Stimulated activated CD8-positive, alpha-beta memory T cell treated with anti-CD3 and anti-CD28 coated beads, Interleukin-7, amount 100 ng/mL, for 24 hours (primary cell): ENCODE results near the gene LNPEP.
"Not testable (repeated sequence)": the region's sequence is repeated elsewhere in the genome, so short reads cannot be mapped to it uniquely, and the experiment has no call there.

Experiments
- DNase-seq: peaks from one replicate; pipeline ENCODE4 v3.0.0-alpha.2; 2020; ENCODE audit warnings: low read depth

Gene LNPEP

GRCh38 chr5:96930058-96930457 is 5.8 kb upstream of the LNPEP start:
- DNase-seq, result no peak

- DNase-seq, result no peak
Measured at GRCh38 chr5:96930589-96930988, 5.3 kb upstream of the LNPEP start.

- not testable (repeated sequence) for DNase-seq
Measured at GRCh38 chr5:96931037-96931436, 4.8 kb upstream of the LNPEP start.

- no peak for DNase-seq
Measured at GRCh38 chr5:96931605-96932004, 4.3 kb upstream of the LNPEP start.

- no peak for DNase-seq
Measured at GRCh38 chr5:96932026-96932425, 3.9 kb upstream of the LNPEP start.

- no peak for DNase-seq
Measured at GRCh38 chr5:96933764-96934707, 1.8 kb upstream of the LNPEP start.

- DNase-seq, result peak; percentile 80
Measured at GRCh38 chr5:96934708-96935558, 947 bp upstream of the LNPEP start.

- no peak for DNase-seq
Measured at GRCh38 chr5:96936431-96937320, 796 bp downstream of the LNPEP start.

- no peak for DNase-seq
Measured at GRCh38 chr5:96940586-96940985, 4.7 kb downstream of the LNPEP start.

GRCh38 chr5:96941140-96941539 is 5.3 kb downstream of the LNPEP start:
- no peak for DNase-seq

- no peak for DNase-seq
Measured at GRCh38 chr5:96942078-96942477, 6.2 kb downstream of the LNPEP start.

GRCh38 chr5:96942911-96943310 is 7.0 kb downstream of the LNPEP start:
- no peak for DNase-seq

- DNase-seq, result no peak
Measured at GRCh38 chr5:96943799-96944198, 7.9 kb downstream of the LNPEP start.

GRCh38 chr5:96945144-96945897 is 9.4 kb downstream of the LNPEP start:
- DNase-seq, result no peak

GRCh38 chr5:96946381-96946780 is 10.5 kb downstream of the LNPEP start:
- no peak for DNase-seq

GRCh38 chr5:96952118-96952750 is 16.4 kb downstream of the LNPEP start:
- no peak for DNase-seq

- no peak for DNase-seq
Measured at GRCh38 chr5:96952974-96953730, 17.3 kb downstream of the LNPEP start.

GRCh38 chr5:96957254-96958049 is 21.6 kb downstream of the LNPEP start:
- DNase-seq, result no peak

- no peak for DNase-seq
Measured at GRCh38 chr5:96958977-96959376, 23.1 kb downstream of the LNPEP start.
